Inferior parietal cortex (tissue), 1 donor: ENCODE results near the gene NDUFB11.
A peak's percentile ranks its signal among the peaks of the same experiment; 100 is the strongest.
"Not testable (repeated sequence)": the region's sequence is repeated elsewhere in the genome, so short reads cannot be mapped to it uniquely, and the experiment has no call there.

Source experiments
- DNase-seq: peaks from one replicate; pipeline ENCODE4 v3.0.0-alpha.2; 2016; ENCODE audit errors: extremely low spot score

The NDUFB11 gene

GRCh38 chrX:47146936-47147859 lies 2.7 kb upstream of the NDUFB11 start:
- DNase-seq = no peak

- no peak for DNase-seq
Measured at GRCh38 chrX:47146121-47146935, 1.8 kb upstream of the NDUFB11 start.

- DNase-seq = no peak
Measured at GRCh38 chrX:47145395-47146120, 1.1 kb upstream of the NDUFB11 start.

- peak; percentile 7 for DNase-seq
Measured at GRCh38 chrX:47143894-47144625, 442 bp downstream of the NDUFB11 start.

- no peak for DNase-seq
Measured at GRCh38 chrX:47138171-47138570, 6.3 kb downstream of the NDUFB11 start.

GRCh38 chrX:47135650-47136049 lies 8.9 kb downstream of the NDUFB11 start:
- not testable (repeated sequence) for DNase-seq

GRCh38 chrX:47133493-47133892 lies 11.0 kb downstream of the NDUFB11 start:
- DNase-seq = no peak

GRCh38 chrX:47129899-47130358 lies 14.6 kb downstream of the NDUFB11 start:
- no peak for DNase-seq

- DNase-seq = peak; percentile 92
Measured at GRCh38 chrX:47129157-47129898, 15.2 kb downstream of the NDUFB11 start.

- DNase-seq = not testable (repeated sequence)
Measured at GRCh38 chrX:47124466-47124865, 20.0 kb downstream of the NDUFB11 start.

GRCh38 chrX:47116551-47117110 lies 27.9 kb downstream of the NDUFB11 start:
- DNase-seq = not testable (repeated sequence)

GRCh38 chrX:47112316-47112954 lies 32.1 kb downstream of the NDUFB11 start:
- DNase-seq = no peak

GRCh38 chrX:47110936-47111615 lies 33.4 kb downstream of the NDUFB11 start:
- not testable (repeated sequence) for DNase-seq

GRCh38 chrX:47101206-47101605 lies 43.3 kb downstream of the NDUFB11 start:
- DNase-seq = no peak

GRCh38 chrX:47098338-47099094 lies 46.0 kb downstream of the NDUFB11 start:
- DNase-seq = no peak

GRCh38 chrX:47097018-47097417 lies 47.5 kb downstream of the NDUFB11 start:
- no peak for DNase-seq

- no peak for DNase-seq
Measured at GRCh38 chrX:47093860-47094259, 50.6 kb downstream of the NDUFB11 start.

GRCh38 chrX:47093248-47093647 lies 51.3 kb downstream of the NDUFB11 start:
- no peak for DNase-seq
